H1 (cell line): ENCODE measurements around the gene FAM8A1. TPM values are rescaled to one million over a fixed set of nuclear protein-coding genes. Genes with fewer than 3 reads are reported as not detected.
"Not testable (repeated sequence)": the region's sequence is repeated elsewhere in the genome, so short reads cannot be mapped to it uniquely, and the experiment has no call there.

ENCODE experiments used
- CTCF ChIA-PET: fragments of 300-600 bp; sonication (Branson Sonifier 250); formaldehyde crosslinking; loops from one replicate; lab custom pipeline; 2021; ENCODE audit not compliant: partially characterized antibody; lab: Charles Lee
- POLR2A ChIA-PET: fragments of 300-600 bp; sonication (Branson Sonifier 250); formaldehyde crosslinking; loops from one replicate; lab custom pipeline; 2021; ENCODE audit warnings: inconsistent platforms; ENCODE audit not compliant: partially characterized antibody; lab: Charles Lee
- DNase-seq, 2 experiments: peaks; one replicate each; pipeline versions ENCODE4 v3.0.0 to v3.0.0-alpha.2; 2010 to 2022; ENCODE audit warnings: low spot score in 2 of 2, low read depth in 1 of 2, mixed read lengths in 1 of 2
- FAIRE-seq: peaks from 2 replicates; lab custom pipeline; 2011; peaks lifted over from hg19 to GRCh38; lab: Jason Lieb, UNC
- H2AFZ ChIP-seq: 2 replicates; pipeline ENCODE4 v1.8.1; 2012; ENCODE audit warnings: low read length, inconsistent platforms
- H2AK5ac ChIP-seq: 2 replicates; pipeline ENCODE4 v1.6.1; 2013; ENCODE audit warnings: low read depth, low read length
- H2BK120ac ChIP-seq: replicated peaks from 2 replicates; pipeline ENCODE3; 2013; ENCODE audit warnings: low read depth, low read length, inconsistent platforms
- H2BK12ac ChIP-seq: 2 replicates; pipeline ENCODE4 v1.6.1; 2013; ENCODE audit warnings: low read depth, low read length
- H2BK15ac ChIP-seq: 2 replicates; pipeline ENCODE4 v1.6.1; 2013; ENCODE audit warnings: low read length
- H2BK20ac ChIP-seq: 2 replicates; pipeline ENCODE4 v1.6.1; 2013; ENCODE audit warnings: low read length
- H2BK5ac ChIP-seq: 2 replicates; pipeline ENCODE4 v1.6.1; 2013; ENCODE audit warnings: low read depth, low read length
- H3K14ac ChIP-seq: 2 replicates; pipeline ENCODE4 v1.6.1; 2013; ENCODE audit warnings: inconsistent platforms; ENCODE audit not compliant: insufficient read length
- H3K18ac ChIP-seq: 2 replicates; pipeline ENCODE4 v1.6.1; 2013; ENCODE audit warnings: low read length; ENCODE audit errors: extremely low read depth
- H3K23ac ChIP-seq: 2 replicates; pipeline ENCODE4 v1.6.1; 2013; ENCODE audit warnings: inconsistent platforms; ENCODE audit not compliant: insufficient read length
- H3K23me2 ChIP-seq: 2 replicates; pipeline ENCODE4 v1.6.1; 2013; ENCODE audit warnings: low read depth, low read length
- H3K27ac ChIP-seq: 2 replicates; pipeline ENCODE4 v1.6.1; 2011; ENCODE audit warnings: low read depth, low read length, inconsistent platforms
- H3K27me3 ChIP-seq, 4 experiments: replicated peaks in 1 of 4; 1 replicate in 1 of 4; 2 replicates in 3 of 4; pipeline versions ENCODE4 v1.6.1 to v1.8.1; 2011 to 2013; ENCODE audit warnings: low read length in 3 of 4, mild to moderate bottlenecking in 3 of 4, inconsistent platforms in 2 of 4, mixed read lengths in 2 of 4, moderate library complexity in 1 of 4; ENCODE audit not compliant: control insufficient read depth in 3 of 4, insufficient read depth in 3 of 4; ENCODE audit errors: extremely low read depth in 1 of 4
- H3K36me3 ChIP-seq, 4 experiments: 2 replicates each; pipeline versions ENCODE4 v1.6.1 to v1.8.1; 2011 to 2013; ENCODE audit warnings: mild to moderate bottlenecking in 4 of 4, low read length in 3 of 4, moderate library complexity in 2 of 4, control low read depth in 1 of 4, inconsistent platforms in 1 of 4; ENCODE audit not compliant: insufficient read depth in 4 of 4, control insufficient read depth in 2 of 4
- H3K4ac ChIP-seq: replicated peaks from 2 replicates; pipeline ENCODE3; 2013; ENCODE audit warnings: low read length, low read depth, mixed read lengths, inconsistent platforms; ENCODE audit not compliant: insufficient read length
- H3K4me1 ChIP-seq, 4 experiments: replicated peaks in 1 of 4; 1 replicate in 1 of 4; 2 replicates in 3 of 4; pipeline versions ENCODE4 v1.6.1 to v1.8.1; 2011 to 2013; ENCODE audit warnings: low read length in 3 of 4, inconsistent platforms in 2 of 4, mixed read lengths in 1 of 4; ENCODE audit not compliant: insufficient read depth in 4 of 4, control insufficient read depth in 3 of 4
- H3K4me2 ChIP-seq, 2 experiments: 2 replicates each; pipeline versions ENCODE4 v1.6.1 to v1.8.1; 2011 to 2013; ENCODE audit warnings: low read depth in 2 of 2, low read length in 2 of 2, control low read depth in 1 of 2, inconsistent platforms in 1 of 2, mild to moderate bottlenecking in 1 of 2; ENCODE audit not compliant: insufficient read depth in 1 of 2
- H3K4me3 ChIP-seq, 4 experiments: fragments of 200-600, 300-600 bp in 1 of 4; sonication (generic), shearing (Covaris generic), sonication (Bioruptor Twin) in 1 of 4; 2 replicates each; pipeline versions ENCODE4 v1.5.1 to v1.8.1; 2011 to 2016; ENCODE audit warnings: low read length in 4 of 4, low read depth in 3 of 4, control low read depth in 2 of 4, inconsistent platforms in 2 of 4, mild to moderate bottlenecking in 2 of 4, mixed read lengths in 1 of 4, moderate library complexity in 1 of 4; ENCODE audit not compliant: insufficient read depth in 2 of 4; ENCODE audit errors: extremely low read depth in 1 of 4
- H3K56ac ChIP-seq: replicated peaks from 2 replicates; pipeline ENCODE3; 2013; ENCODE audit warnings: low read depth, mild to moderate bottlenecking, mixed read lengths, low read length, inconsistent platforms; ENCODE audit not compliant: insufficient read length
- H3K79me1 ChIP-seq: 2 replicates; pipeline ENCODE4 v1.6.1; 2013; ENCODE audit warnings: low read depth, low read length, control low read depth
- H3K79me2 ChIP-seq, 2 experiments: 2 replicates each; pipeline versions ENCODE4 v1.6.1 to v1.8.1; 2012 to 2013; ENCODE audit warnings: low read length in 2 of 2, mild to moderate bottlenecking in 2 of 2, inconsistent platforms in 1 of 2; ENCODE audit not compliant: insufficient read depth in 2 of 2, control insufficient read depth in 1 of 2
- H3K9ac ChIP-seq, 4 experiments: replicated peaks in 1 of 4; 1 replicate in 1 of 4; 2 replicates in 3 of 4; pipeline versions ENCODE4 v1.6.1 to v1.8.1; 2011 to 2013; ENCODE audit warnings: low read depth in 3 of 4, low read length in 3 of 4, control low read depth in 2 of 4, mild to moderate bottlenecking in 2 of 4, moderate library complexity in 2 of 4, inconsistent platforms in 1 of 4; ENCODE audit errors: extremely low read depth in 1 of 4
- H3K9me3 ChIP-seq, 2 experiments: 2 replicates each; pipeline versions ENCODE4 v1.6.1 to v1.8.1; 2012 to 2013; ENCODE audit warnings: mild to moderate bottlenecking in 2 of 2, moderate library complexity in 2 of 2, control low read depth in 1 of 2, inconsistent platforms in 1 of 2, low read depth in 1 of 2, low read length in 1 of 2, mixed read lengths in 1 of 2; ENCODE audit not compliant: insufficient read depth in 2 of 2
- H4K20me1 ChIP-seq, 2 experiments: replicated peaks in 1 of 2; 2 replicates each; pipeline versions ENCODE3 to v1.8.1; 2011 to 2013; ENCODE audit warnings: inconsistent platforms in 2 of 2, low read length in 2 of 2, mild to moderate bottlenecking in 1 of 2; ENCODE audit not compliant: insufficient read depth in 2 of 2, control insufficient read depth in 1 of 2
- H4K5ac ChIP-seq: 2 replicates; pipeline ENCODE4 v1.6.1; 2013; ENCODE audit warnings: low read length, low read depth, mixed read lengths, inconsistent platforms; ENCODE audit not compliant: insufficient read length
- H4K8ac ChIP-seq: 2 replicates; pipeline ENCODE4 v1.8.0; 2013; ENCODE audit warnings: mild to moderate bottlenecking, moderate library complexity, low read length, inconsistent platforms; ENCODE audit not compliant: insufficient read depth; ENCODE audit errors: extremely low read depth
- H4K91ac ChIP-seq: replicated peaks from 2 replicates; pipeline ENCODE3; 2013; ENCODE audit warnings: low read length, mixed read lengths, inconsistent platforms; ENCODE audit not compliant: insufficient read length
- BRCA1 ChIP-seq: IDR thresholded peaks from 2 replicates; pipeline ENCODE4 v1.6.1; 2012; ENCODE audit warnings: low read depth, low read length, improper control_type of control experiment
- CTBP2 ChIP-seq: IDR thresholded peaks from 2 replicates; pipeline ENCODE4 v1.7.0; 2011; ENCODE audit warnings: borderline replicate concordance, mild to moderate bottlenecking, moderate library complexity, mixed read lengths, low read length; ENCODE audit not compliant: insufficient read depth, insufficient read length
- HDAC6 ChIP-seq: IDR thresholded peaks from one replicate; pipeline ENCODE4 v1.7.1; 2012; ENCODE audit warnings: low read depth, mild to moderate bottlenecking, inconsistent platforms, low read length, moderate library complexity
- KDM4A ChIP-seq: IDR thresholded peaks from one replicate; pipeline ENCODE4 v1.7.1; 2012; ENCODE audit warnings: low read depth, mild to moderate bottlenecking, moderate library complexity, low read length, inconsistent platforms; ENCODE audit not compliant: severe bottlenecking
- MAX ChIP-seq: IDR thresholded peaks from 2 replicates; pipeline ENCODE4 v1.6.1; 2012; ENCODE audit warnings: inconsistent platforms
- RNF2 ChIP-seq: fragments of 200-900, 300-1000 bp; sonication (generic); IDR thresholded peaks from 2 replicates; pipeline ENCODE4 v1.7.1; 2016; ENCODE audit warnings: borderline replicate concordance, low read depth, mild to moderate bottlenecking, antibody characterized with exemption, low read length; ENCODE audit not compliant: poor library complexity, severe bottlenecking; ENCODE audit errors: missing control alignments
- TAF1 ChIP-seq: IDR thresholded peaks from 2 replicates; pipeline ENCODE4 v1.6.1; 2011; ENCODE audit warnings: mild to moderate bottlenecking, low read depth, low read length
- TAF7 ChIP-seq: optimal IDR thresholded peaks from 2 replicates; pipeline ENCODE3; 2011; ENCODE audit warnings: low read depth, mild to moderate bottlenecking, inconsistent platforms, low read length, moderate library complexity, borderline replicate concordance
- TBP ChIP-seq: IDR thresholded peaks from 2 replicates; pipeline ENCODE4 v1.6.1; 2011; ENCODE audit warnings: low read depth, low read length, improper control_type of control experiment
- WGBS, 2 experiments: shearing (Covaris generic) in 1 of 2; methylation state at CpG; one replicate each; pipeline versions ENCODE4 v1.1.6 to v1.1.7; 2013 to 2015; ENCODE audit warnings: low lambda C conversion rate in 2 of 2, mixed read lengths in 2 of 2, inconsistent platforms in 1 of 2, low coverage in 1 of 2, missing lambda C conversion rate in 1 of 2; ENCODE audit not compliant: insufficient replicate concordance in 2 of 2, insufficient coverage in 1 of 2, insufficient read length in 1 of 2; ENCODE audit errors: extremely low coverage in 1 of 2, missing lambda C conversion rate in 1 of 2; 5-methylcytosine and 5-hydroxymethylcytosine counted together
- polyA plus RNA-seq, 7 experiments: library from polyadenylated mRNA; depleted of rRNA in 3 of 7; stranded (reverse) in 5 of 7; unstranded in 2 of 7; fragments of >200 nt in 5 of 7; fragments of 200-250 nt in 2 of 7; gene quantifications; 1 replicate in 5 of 7; 2 replicates in 1 of 7; 4 replicates in 1 of 7; pipeline versions ENCODE4 v1.2.1 to v1.2.3, GENCODE V29; 2011 to 2013; ENCODE audit warnings: missing spikeins in 2 of 7, mixed read lengths in 2 of 7
- total RNA-seq: library from RNA; stranded (reverse); fragmentation: NEBNext Ultra II Directional; extraction: Animal tissue kit (Norgen Biotek cat#: 25700); gene quantifications from 2 replicates; pipeline ENCODE4 v1.2.1, GENCODE V29; 2021

FAM8A1 gene
- total and polyA plus RNA-seq, 2 of the 8 experiments (the other 6 are each of a cell fraction or from before 2014, with no cell fraction given), result 3.4 to 9.2 TPM

GRCh38 chr6:17580518-17581048 is 19.5 kb upstream of the FAM8A1 start (continued):
- TF ChIP-seq RNF2 (no peak), CTBP2 (no peak), TAF7 (no peak), HDAC6 (no peak), BRCA1 (no peak), TAF1 (peak; percentile 52; the same call in 1 of the 2 replicates), TBP (no peak; the same call in 1 of the 2 replicates), MAX (peak; percentile 88), KDM4A (peak; percentile 74)

DNA sequence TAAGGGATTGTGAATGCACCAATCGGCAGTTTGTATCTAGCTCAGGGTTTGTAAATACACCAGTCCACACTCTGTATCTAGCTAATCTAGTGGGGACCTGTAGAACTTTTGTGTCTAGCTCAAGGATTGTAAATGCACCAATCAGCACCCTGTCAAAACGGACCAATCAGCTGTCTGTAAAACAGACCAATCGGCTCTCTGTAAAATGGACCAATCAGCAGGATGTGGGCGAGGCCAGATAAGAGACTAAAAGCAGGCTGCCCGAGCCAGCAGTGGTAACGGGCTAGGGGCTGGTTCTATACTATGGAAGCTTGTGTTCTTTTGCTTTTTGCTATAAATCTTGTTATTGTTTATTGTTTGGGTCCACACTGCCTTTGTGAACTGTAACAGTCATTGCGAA is 18.8 kb upstream of the FAM8A1 start:
- not testable (repeated sequence) for H3K9me3 ChIP-seq, H3K27me3 ChIP-seq, H4K91ac ChIP-seq, H2BK120ac ChIP-seq, H3K79me2 ChIP-seq, H2AFZ ChIP-seq, H2BK5ac ChIP-seq, H3K23ac ChIP-seq, H3K14ac ChIP-seq, H4K20me1 ChIP-seq, H3K4me3 ChIP-seq, H4K5ac ChIP-seq, H3K56ac ChIP-seq, FAIRE-seq, H3K4ac ChIP-seq, H2BK15ac ChIP-seq, H3K23me2 ChIP-seq, H3K36me3 ChIP-seq, DNase-seq, H2AK5ac ChIP-seq, H3K18ac ChIP-seq, H2BK20ac ChIP-seq, H4K8ac ChIP-seq, H3K9ac ChIP-seq, H3K79me1 ChIP-seq, H2BK12ac ChIP-seq, H3K4me1 ChIP-seq, H3K27ac ChIP-seq
- CTCF ChIA-PET, result interaction anchor here (0.6 to 2.3 kb wide), 8 partner anchors 76 to 530 kb away, joined by 3 to 11 read pairs (median 4); partner anchors contain the start of gene CAP2
- POLR2A ChIA-PET, result interaction anchor here (1.2 kb wide), 1 partner anchor 393 kb away, joined by 3 read pairs; no protein-coding TSS in a partner anchor
- H3K4me2 ChIP-seq, result 0 out of 4 replicates have a peak overlapping the region, but pooled peaks of 1 of the 2 experiments have one; percentile 45
- WGBS, 2 experiments, result 94% methylated on average over 7 of the region's 7 CpGs; no CpG with 5 or more reads in 1 of the 2 experiments
